Body of pancreas (tissue), 4 donors: ENCODE data around the gene TCN2. TPM values are rescaled to one million over a fixed set of nuclear protein-coding genes. Genes with fewer than 3 reads are reported as not detected.

Experiments
- ATAC-seq: fragments of 150-250 bp; one replicate; pipeline ENCODE4 v1.9.1; 2016
- DNase-seq, 4 donors: peaks; one replicate each; pipeline ENCODE4 v3.0.0-alpha.2; 2019
- H3K27ac ChIP-seq, 4 donors: fragments of 200-600 bp; sonication (generic); 1 replicate in 3 of 4; 2 replicates in 1 of 4; pipeline versions ENCODE4 v1.5.1 to v1.6.1; 2016 to 2019; ENCODE audit warnings: mild to moderate bottlenecking in 1 of 4, mixed read lengths in 1 of 4, moderate library complexity in 1 of 4
- H3K27me3 ChIP-seq, 2 donors: fragments of 200-600 bp; sonication (generic); one replicate each; pipeline ENCODE4 v1.6.0; 2016; ENCODE audit warnings: mild to moderate bottlenecking in 1 of 2
- H3K36me3 ChIP-seq, 2 donors: fragments of 200-600 bp; sonication (generic); replicated peaks in 1 of 2; 2 replicates each; pipeline ENCODE4 v1.5.1; 2016; ENCODE audit warnings: low read depth in 2 of 2; ENCODE audit not compliant: insufficient read depth in 1 of 2
- H3K4me1 ChIP-seq: fragments of 200-600 bp; sonication (generic); one replicate; pipeline ENCODE4 v1.6.0; 2016
- H3K4me3 ChIP-seq, 2 donors: fragments of 200-600 bp; sonication (generic); 1 replicate in 1 of 2; 2 replicates in 1 of 2; pipeline ENCODE4 v1.5.1; 2016 to 2019
- H3K9me3 ChIP-seq, 3 donors: fragments of 200-600 bp; sonication (generic); 1 replicate in 2 of 3; 2 replicates in 1 of 3; pipeline ENCODE4 v1.5.1; 2016
- POLR2A ChIP-seq, 3 donors: fragments of 450-650 bp; IDR thresholded peaks; one replicate each; pipeline ENCODE4 v1.6.1; 2016; ENCODE audit warnings: antibody characterized with exemption in 3 of 3, mild to moderate bottlenecking in 2 of 3
- WGBS, 2 donors: methylation state at CpG; one replicate each; pipeline ENCODE4 v1.1.5; 2017; 5-methylcytosine and 5-hydroxymethylcytosine counted together
- intact Hi-C: fragments of 100-400 bp; cut with DNase I; formaldehyde crosslinking; loops from one replicate; pipeline ENCODE4 v1.15.1; 2023
- total RNA-seq, 2 donors: library from RNA; depleted of rRNA; stranded (reverse); fragments of >200 nt; gene quantifications; one replicate each; pipeline ENCODE4 v1.1.0, GENCODE V29; 2016
- TF ChIP-seq, protein P1 (sequence below), 7 experiments: fragments of 450-650 bp in 4 of 7; fragments of 200-600 bp in 3 of 7; sonication (generic) in 3 of 7; IDR thresholded peaks; one replicate each; pipeline ENCODE4 v1.5.1; 2016 to 2019; ENCODE audit warnings: antibody characterized with exemption in 7 of 7

The TCN2 gene
- total RNA-seq, 2 donors from 2014 or later = 14.8 to 16.3 TPM

DNA sequence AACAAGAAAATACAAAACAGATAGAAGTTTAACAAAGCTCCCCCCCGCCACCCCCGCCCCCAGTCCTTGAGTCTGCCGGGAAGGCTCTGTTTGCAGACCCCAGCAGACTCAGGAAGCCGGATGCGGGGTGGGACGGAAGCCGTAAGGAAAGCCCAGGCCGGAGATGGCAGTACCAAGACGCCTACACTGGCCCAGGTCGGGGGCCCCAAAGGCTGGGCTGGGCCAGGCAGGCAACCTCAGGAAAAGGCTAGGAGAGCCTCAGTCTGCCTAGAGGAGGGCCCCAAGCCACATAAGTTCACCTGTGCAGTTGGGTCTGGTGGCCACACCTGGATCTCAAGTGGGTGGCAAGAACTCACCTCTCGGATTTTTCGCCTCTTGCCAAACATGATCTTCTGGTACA lies 28.5 kb upstream of the TCN2 start:
- H3K4me1 ChIP-seq = peaks cover 30% of the 10 kb centered on the region
- peaks cover 30 to 36% of the 10 kb centered on the region in 2 donors for H3K36me3 ChIP-seq
- no peaks in the 10 kb centered on the region for H3K9me3 ChIP-seq
- no peak overlapping the region for H3K4me3 ChIP-seq
- DNase-seq = no peak
- no peak overlapping the region for H3K27ac ChIP-seq
- no peak for ATAC-seq
- TF ChIP-seq, protein P1, sequence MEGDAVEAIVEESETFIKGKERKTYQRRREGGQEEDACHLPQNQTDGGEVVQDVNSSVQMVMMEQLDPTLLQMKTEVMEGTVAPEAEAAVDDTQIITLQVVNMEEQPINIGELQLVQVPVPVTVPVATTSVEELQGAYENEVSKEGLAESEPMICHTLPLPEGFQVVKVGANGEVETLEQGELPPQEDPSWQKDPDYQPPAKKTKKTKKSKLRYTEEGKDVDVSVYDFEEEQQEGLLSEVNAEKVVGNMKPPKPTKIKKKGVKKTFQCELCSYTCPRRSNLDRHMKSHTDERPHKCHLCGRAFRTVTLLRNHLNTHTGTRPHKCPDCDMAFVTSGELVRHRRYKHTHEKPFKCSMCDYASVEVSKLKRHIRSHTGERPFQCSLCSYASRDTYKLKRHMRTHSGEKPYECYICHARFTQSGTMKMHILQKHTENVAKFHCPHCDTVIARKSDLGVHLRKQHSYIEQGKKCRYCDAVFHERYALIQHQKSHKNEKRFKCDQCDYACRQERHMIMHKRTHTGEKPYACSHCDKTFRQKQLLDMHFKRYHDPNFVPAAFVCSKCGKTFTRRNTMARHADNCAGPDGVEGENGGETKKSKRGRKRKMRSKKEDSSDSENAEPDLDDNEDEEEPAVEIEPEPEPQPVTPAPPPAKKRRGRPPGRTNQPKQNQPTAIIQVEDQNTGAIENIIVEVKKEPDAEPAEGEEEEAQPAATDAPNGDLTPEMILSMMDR (IDR thresholded peaks at IDR 0.05) = no peak
- TF ChIP-seq POLR2A (IDR thresholded peaks at IDR 0.05) = no peak
- 78 to 88% methylated on average over 9 to 12 of the region's 12 CpGs for WGBS, 2 donors
- H3K27me3 ChIP-seq = no peaks in the 10 kb centered on the region
- intact Hi-C loops = no loop called here

DNA sequence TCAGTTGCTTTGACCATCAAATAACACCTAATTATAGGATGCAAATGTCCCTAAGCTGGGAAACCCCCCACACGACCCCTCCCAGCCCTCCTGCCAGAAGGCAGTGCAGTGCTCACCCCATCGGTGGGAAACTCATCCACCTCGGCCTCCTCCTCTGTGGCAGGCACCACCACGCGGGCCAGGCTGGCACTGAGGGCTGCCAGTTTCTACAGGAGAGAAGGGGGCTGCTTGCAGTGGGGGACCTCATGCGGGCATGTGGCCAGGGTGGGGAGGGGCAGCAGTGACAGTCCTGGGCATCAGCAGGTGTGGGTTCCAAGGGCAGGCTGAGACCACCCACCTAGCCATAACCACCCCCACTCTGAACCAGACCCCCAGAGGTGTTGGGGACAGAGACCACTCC lies 26.1 kb upstream of the TCN2 start:
- Histone ChIP-seq H3K27me3 (no peaks in the 10 kb centered on the region), H3K9me3 (no peaks in the 10 kb centered on the region), H3K27ac (no peak overlapping the region), H3K4me1 (peaks cover 9% of the 10 kb centered on the region), H3K4me3 (no peak overlapping the region), H3K36me3 (peaks cover 37 to 57% of the 10 kb centered on the region in 2 donors)
- DNase-seq (no peak), ATAC-seq (no peak)
- TF ChIP-seq, protein P1 (IDR thresholded peaks at IDR 0.05) = no peak
- TF ChIP-seq POLR2A (IDR thresholded peaks at IDR 0.05) = no peak
- intact Hi-C loops = no loop called here
- WGBS, 2 donors = 71 to 86% methylated on average over 2 to 6 of the region's 6 CpGs

DNA sequence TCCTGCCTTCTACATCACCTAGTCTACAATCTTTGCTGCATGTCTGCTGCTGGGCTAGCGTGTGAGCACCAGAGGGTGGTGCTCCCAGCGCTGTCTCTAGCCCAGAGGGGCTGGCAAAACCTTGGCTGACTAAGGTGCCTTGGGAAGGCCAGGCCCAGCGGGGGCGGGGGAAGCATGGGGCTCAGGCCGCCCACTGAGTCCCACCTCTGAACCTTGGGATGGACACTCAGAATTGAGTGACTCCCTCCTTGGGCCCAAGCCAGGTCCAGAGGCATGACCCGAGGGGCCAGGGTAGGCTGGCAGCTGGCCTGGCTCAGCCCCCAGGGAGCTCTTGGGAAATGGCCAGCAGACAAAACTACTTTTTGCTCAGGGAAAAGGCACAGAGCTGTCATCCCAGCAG lies 24.9 kb upstream of the TCN2 start:
- no peaks in the 10 kb centered on the region for H3K4me1 ChIP-seq
- TF ChIP-seq, protein P1 (IDR thresholded peaks at IDR 0.05) = no peak
- no peak for TF ChIP-seq POLR2A (IDR thresholded peaks at IDR 0.05)
- ATAC-seq (no peak), DNase-seq (no peak)
- H3K27ac ChIP-seq = no peak overlapping the region
- no peak overlapping the region for H3K4me3 ChIP-seq
- H3K36me3 ChIP-seq = peaks cover 34 to 63% of the 10 kb centered on the region in 2 donors
- 77 to 92% methylated on average over 5 to 6 of the region's 6 CpGs for WGBS, 2 donors
- H3K27me3 ChIP-seq = no peaks in the 10 kb centered on the region
- H3K9me3 ChIP-seq = no peaks in the 10 kb centered on the region
- intact Hi-C loops = no loop called here

DNA sequence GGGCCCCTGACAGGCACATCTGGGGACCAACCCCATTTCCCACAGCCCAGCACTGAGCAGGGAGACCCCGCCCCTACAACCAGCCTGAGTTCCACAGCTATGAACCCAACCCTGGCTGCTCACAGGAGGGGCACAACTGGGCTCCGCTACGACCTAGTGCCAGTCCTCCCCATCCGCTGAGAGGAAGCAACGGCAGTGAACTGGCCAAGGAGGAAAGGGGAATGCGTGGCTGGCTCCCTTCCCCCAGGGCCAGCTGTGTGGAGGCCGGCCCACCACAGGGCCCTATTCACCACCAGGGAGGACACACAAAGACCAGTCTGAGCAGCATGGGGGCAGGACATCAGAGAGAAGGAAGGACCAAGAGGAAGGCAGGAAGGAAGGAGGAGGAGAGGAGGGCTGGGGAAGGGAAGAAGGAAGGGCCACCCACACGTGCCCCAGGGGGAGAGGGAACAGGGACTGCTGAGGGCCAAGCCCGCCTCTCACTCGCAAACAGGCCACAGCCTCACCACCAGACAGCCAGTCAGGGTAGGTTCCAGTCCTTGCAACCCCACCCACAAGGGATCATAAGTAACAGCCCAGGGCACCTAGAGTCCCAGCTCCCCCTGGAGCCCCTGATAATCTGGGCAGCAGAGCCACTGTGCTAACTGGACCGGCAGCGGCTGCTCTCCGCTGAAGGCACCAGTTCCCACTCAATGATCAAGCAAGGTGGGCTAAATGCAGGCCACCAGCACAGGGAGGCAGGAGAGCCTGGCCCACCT lies 24.0 kb upstream of the TCN2 start:
- H3K36me3 ChIP-seq = peaks cover 41 to 72% of the 10 kb centered on the region in 2 donors
- intact Hi-C loops = no loop called here
- no peak overlapping the region for H3K4me3 ChIP-seq
- no peaks in the 10 kb centered on the region for H3K4me1 ChIP-seq
- no peaks in the 10 kb centered on the region for H3K9me3 ChIP-seq
- DNase-seq (no peak), ATAC-seq (no peak)
- H3K27ac ChIP-seq = no peak overlapping the region
- 77 to 92% methylated on average over 11 to 13 of the region's 13 CpGs for WGBS, 2 donors
- TF ChIP-seq POLR2A (IDR thresholded peaks at IDR 0.05) = no peak
- TF ChIP-seq, protein P1 (IDR thresholded peaks at IDR 0.05) = no peak
- no peaks in the 10 kb centered on the region for H3K27me3 ChIP-seq

DNA sequence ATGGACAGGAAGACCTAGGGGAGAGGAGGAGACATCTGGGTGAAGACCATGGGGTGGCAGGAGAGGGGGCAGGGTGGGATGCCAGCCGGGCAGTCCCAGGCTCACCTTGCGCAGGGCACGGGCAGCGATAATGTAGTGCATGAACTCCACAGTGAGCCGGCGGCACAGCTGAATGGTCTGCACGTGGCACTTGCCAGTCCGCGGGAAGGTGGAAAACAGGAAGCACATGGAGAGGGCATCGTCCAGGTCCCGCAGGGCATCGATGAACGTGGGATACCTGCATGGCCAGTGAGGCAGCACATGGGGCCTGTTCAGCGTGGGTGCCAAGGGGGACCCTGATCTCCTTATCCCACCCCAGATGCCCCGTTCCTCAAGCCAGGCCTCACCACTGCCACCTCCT lies 22.5 kb upstream of the TCN2 start:
- TF ChIP-seq, protein P1 (IDR thresholded peaks at IDR 0.05) = no peak
- no peak for TF ChIP-seq POLR2A (IDR thresholded peaks at IDR 0.05)
- Histone ChIP-seq H3K27ac (no peak overlapping the region), H3K9me3 (no peaks in the 10 kb centered on the region), H3K4me1 (no peaks in the 10 kb centered on the region), H3K36me3 (peaks cover 32 to 72% of the 10 kb centered on the region in 2 donors), H3K4me3 (no peak overlapping the region), H3K27me3 (no peaks in the 10 kb centered on the region)
- no peak for ATAC-seq
- 90 to 91% methylated on average over 8 to 15 of the region's 15 CpGs for WGBS, 2 donors
- intact Hi-C loops = no loop called here
- DNase-seq = no peak
